LNCAP (cell line): Measurements from ENCODE around the gene ATP2B1.

ENCODE experiments used
- TF ChIP-seq, protein P1 (sequence below): fragments of 450-650 bp; IDR thresholded peaks from 2 replicates; pipeline ENCODE4 v1.5.1; 2017; ENCODE audit warnings: mild to moderate bottlenecking

ATP2B1 gene

DNA sequence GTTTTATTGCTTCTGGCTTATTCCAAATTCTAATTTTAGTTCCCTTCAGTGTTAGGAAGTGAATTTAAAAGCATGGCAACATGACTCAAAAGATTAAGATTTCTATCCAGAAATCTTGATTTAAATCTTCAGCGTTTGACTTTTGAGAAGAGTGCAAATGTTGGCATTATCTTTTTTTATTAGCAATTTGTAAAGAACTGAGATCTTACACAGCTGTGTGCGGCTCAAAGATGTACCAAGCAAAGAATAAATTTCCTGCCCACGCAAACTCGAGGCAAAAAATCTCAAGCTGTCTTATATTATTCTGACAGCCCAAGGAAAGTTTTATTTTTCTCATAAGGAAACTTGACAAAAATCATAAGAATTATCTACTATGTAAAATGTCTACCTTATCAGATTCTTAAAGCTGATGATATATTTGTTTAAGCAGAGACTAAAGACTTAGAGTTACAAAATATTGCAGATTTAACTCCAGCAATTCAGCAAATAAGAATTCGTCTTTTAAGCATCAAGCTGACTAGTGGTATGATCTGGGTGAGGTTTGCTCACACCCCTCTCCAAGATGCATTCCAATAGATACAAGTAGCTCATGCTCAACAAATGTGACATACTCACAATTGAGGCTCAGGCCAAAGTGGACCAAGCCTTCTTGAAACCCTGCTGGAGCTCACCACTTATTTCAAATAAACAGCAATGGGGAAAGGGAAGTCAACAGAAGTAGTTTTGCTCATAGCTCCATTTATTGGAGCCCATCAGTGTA, 135.4 kb downstream of the ATP2B1 start:
- TF ChIP-seq, protein P1, sequence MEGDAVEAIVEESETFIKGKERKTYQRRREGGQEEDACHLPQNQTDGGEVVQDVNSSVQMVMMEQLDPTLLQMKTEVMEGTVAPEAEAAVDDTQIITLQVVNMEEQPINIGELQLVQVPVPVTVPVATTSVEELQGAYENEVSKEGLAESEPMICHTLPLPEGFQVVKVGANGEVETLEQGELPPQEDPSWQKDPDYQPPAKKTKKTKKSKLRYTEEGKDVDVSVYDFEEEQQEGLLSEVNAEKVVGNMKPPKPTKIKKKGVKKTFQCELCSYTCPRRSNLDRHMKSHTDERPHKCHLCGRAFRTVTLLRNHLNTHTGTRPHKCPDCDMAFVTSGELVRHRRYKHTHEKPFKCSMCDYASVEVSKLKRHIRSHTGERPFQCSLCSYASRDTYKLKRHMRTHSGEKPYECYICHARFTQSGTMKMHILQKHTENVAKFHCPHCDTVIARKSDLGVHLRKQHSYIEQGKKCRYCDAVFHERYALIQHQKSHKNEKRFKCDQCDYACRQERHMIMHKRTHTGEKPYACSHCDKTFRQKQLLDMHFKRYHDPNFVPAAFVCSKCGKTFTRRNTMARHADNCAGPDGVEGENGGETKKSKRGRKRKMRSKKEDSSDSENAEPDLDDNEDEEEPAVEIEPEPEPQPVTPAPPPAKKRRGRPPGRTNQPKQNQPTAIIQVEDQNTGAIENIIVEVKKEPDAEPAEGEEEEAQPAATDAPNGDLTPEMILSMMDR, result no peak

DNA sequence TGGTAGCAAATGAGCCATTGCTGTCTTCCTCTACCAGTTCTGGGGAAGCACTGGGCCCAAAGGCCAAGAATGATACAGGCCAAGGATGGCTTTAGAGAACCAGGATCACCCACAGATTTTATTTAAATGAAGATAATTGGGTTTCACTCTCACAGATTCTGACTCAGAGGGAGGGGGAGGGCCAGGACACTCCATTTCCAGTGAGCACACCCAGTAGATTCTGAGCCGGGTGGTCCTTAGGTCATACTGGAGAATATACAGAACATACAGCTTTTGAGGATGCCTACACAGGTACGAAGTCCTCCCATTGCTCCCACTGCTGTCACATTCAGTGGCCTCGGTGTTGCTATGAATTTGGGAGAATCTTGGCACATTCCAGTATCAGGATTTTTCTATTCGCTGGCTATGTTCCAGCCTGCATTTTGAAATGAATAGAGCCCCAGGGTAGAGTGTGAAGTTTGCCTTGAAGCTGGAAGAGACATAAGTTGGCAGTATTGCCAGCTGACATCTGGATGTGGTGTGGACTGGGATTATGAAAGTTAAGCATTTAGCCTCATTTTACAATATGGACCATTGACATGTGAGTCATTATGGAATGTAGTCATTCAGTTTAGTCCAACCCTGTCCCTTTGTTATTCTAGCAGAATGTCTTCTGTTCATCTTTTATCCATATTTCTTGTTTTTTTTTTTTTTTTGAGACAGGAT, 137.0 kb downstream of the ATP2B1 start:
- TF ChIP-seq, protein P1, result no peak

DNA sequence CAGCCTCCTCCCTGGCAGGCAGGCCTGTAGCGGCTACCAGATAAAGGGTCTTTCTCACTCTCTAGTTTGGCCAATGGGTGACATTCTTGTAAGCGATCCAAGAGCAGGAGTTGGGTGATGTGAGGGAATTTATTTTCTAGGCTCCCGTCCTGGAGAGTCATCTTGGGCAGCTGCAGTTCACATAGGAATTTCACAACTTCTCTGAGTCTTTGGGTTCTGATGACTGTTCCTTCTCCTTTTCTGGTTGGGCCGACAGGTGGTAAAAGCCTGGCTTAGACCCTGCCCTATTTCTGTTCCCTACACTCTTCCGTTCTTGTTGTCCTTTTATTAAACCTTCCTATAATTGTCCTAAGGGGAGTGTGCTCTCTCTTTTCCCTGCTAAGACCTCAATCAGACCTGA, 140.2 kb downstream of the ATP2B1 start:
- TF ChIP-seq, protein P1, result no peak

DNA sequence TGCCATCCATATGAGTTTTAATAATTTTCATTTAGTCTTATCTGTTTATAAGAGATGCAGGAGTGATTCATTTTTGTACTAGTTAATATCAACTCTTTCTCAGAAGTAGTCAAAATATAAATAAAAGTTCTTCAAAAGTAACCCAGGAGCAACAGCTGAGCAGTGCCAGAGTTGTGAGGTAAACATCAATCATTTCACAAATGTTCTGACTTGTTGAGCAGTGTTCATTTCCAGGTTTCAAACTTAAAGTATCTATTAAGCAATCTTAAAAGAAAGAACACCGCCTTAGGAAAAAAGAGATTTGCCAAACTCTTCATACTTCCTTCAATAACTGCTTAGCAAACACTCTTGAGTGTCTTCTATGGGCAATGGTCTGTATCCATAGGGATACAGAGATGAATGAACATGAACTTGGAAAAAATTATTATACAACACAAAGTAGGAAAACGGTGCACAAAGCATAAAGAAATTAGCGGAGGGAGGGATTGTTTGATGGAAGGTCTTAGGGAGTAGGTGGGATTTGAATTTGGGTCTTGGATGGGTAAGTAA, 140.9 kb downstream of the ATP2B1 start:
- TF ChIP-seq, protein P1, result no peak

DNA sequence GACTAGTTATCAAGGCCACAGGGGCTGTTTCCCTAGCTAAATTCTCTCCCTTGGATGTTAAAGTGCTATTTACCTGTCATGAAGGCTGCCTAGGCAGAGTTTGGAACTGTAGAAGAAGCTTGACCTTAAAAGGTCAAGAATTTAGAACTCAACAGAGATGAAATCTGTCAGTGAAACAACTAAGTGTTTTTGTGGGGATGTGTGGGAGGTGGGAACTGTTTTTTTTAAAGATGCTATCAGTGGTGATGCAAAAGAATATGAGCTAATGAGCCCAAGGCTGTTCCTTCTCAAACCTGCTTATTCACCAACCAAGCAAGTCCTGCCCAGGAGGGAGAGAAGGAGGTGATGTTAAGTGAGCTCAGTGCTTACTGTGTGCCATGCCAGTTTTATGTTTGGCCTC, 142.0 kb downstream of the ATP2B1 start:
- TF ChIP-seq, protein P1, result no peak

DNA sequence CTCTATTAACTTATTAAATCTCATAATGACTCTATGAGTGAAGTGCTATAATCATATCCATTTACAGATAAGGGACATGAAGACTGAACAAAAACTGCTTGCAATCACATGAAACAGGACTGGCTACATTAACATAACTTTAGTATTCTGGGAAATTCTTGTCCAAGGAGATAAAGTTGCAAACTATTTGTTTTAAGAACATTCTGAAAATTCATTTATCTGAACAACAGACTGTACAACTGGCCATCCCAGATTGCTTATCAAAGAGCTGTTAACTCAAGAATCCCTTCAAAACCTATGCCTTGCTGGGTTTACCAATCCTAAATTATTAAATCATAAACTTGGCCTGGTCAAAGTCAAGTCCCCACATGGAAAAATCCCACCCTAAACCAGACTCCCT, 143.6 kb downstream of the ATP2B1 start:
- TF ChIP-seq, protein P1, result no peak

DNA sequence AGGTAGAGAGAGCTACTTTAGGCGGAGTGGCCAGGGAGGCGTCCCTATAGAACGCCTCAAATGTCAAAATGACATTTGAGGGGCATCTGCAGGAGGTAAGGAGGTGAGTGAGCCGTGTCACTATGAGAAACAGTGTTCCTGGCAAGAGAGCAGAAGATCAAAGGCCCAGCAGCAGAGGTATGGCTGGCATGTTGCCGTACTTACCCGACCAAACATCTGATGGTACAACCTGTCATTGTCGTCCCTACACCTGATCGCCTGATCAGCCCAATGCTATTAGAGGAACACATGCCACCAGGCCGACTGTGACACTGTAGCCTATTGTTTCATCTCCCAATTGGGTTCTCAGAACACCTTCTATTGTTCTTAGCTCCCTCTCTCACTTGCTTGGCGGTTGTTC, 148.9 kb downstream of the ATP2B1 start:
- TF ChIP-seq, protein P1, result no peak
